ENCODE data around the gene TLL1.

Gene TLL1

DNA sequence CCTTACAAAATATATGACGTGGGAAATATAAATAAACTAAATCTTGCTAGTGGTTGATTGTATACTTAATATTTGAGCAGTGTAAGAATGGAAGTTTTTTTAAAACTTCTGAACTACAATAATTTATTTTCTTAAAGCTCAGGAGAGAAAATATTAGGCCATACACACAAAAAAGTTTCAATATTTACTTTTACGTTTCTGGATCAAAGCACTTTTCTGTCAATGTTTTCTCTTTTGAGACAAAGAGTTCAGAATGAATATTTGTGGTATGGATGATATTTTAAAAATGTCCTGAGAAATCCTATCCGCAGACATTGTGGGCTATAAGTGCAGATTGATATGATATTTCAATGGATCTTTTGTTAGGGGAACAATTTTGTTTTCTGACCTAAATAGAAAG lies 109.9 kb downstream of the TLL1 start:
- no peak for DNase-seq

DNA sequence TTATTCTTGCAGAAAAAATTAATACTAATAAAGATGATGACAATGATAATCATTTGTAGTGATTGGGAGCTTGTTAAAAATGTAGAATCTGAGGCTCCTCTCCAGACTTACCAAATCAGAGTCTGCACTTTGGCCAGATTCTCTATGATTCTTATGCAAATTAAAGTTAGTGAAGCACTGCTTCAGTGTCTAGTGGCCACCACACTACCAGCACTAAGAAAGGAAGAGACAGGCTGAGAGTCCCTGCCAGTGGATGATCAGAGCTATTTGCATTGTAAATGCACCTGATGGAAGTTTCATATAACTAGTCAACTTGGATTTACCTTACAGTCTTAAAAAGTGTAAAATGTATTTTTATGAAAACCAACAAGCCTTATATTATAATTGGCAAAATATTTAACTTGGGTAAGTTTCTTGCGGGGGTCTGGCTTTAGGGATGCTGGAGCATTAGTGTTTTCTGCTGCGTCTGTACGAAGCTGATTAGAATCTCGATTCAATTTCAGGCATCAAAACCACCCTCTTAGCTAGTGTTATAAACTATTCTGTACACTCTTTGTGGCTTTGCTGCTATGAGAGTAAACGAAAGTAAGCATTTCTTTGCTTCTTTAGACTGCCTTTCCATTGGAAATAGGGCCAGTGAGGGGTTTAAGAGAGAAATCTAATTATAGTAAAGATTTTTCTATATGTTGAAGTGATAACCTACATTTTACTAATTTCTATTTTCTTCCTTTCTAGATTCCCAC lies 114.1 kb downstream of the TLL1 start:
- no peak for DNase-seq

DNA sequence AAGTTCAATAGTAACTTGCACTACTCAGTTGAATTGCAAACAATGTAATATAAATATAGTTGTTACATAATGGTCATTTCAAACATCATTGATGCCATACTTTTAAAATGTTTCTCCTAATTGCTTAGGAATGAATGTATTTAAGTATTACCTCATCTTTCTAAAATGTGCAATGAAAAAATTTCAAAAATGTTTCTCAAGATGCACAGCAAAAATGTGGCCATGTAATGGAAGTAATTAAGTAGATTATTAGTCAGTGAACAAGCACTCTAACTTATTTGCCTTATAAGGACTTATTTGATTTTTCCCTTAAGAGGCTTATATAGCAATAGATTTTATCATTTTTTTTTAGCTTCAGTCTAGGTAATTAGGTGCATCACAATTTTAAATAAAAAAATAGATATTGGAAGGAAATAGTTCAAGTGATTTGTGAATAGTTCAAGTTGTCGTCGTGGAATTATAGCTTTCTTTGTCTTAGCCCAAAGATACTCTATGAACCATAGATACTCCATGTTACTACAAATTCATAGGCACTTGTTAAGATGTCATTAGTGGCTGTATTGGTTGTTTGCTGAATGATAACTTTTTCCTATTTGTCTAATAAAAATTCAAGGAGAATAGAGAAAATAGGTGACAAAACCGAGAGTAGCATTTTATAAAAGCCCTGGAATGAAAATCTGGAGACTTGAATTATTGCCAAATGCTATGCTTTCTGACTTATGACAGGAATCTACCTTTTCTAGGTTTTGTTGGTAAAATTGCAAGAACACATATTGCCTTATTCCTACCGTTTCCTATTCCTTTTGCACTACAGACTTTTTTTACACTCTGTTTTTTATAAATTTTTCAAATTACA lies 118.5 kb downstream of the TLL1 start:
- DNase-seq: no peak

DNA sequence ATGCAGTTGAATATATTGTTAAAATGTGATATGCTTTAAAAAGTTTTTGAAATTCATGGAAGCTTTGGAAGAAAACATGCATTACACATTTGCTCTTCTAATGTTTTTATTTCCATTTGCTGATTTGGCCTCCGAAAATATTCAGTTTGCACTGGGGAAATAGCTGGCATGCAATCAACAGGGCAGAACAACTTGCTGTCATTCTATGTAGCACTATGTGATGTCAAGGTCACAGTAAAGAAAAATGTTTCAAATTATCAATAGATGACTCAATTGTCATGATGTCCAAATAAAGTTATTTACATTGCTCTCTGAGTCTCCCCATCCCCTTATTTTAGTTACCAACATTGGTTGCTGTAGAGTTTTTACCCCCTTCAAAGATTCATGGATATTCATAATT lies 119.2 kb downstream of the TLL1 start:
- DNase-seq: no peak

DNA sequence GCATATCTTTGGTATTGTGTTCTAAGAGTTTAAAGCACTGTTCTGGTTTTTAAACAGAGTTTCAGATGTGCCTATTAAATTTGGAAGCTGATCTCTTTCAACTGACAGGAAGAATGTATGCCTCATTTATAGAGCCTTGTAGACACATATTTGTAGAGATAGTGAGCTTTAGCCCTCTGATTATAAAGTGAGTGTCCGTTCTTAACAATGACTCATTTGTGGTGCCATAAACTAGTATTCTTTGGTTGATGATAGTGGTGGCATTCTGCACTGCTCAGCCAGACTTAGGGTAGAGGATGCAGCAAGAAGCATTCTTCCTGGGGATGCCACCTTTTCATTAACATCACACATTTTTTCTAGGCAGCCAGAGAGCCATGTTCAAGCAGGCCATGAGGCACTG lies 121.7 kb downstream of the TLL1 start:
- no peak for DNase-seq

DNA sequence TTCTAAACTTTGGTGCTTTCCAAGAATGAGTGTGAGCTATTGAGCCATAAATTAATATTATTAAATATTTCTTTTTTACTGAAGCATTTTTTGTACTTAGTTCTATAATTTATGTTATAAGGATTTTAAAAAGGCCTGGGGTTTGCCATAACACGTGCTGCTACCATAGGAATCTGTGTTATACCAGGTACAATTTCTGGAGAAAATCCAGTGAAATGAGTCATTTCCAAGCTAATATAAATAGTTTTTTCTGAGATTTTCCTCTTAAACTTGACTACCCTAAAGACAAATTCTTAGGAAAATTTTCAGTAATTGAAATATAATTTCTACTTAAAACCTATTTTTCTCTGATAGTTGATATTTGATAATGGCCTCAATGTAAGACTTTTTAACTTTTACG lies 130.8 kb downstream of the TLL1 start:
- DNase-seq: no peak

DNA sequence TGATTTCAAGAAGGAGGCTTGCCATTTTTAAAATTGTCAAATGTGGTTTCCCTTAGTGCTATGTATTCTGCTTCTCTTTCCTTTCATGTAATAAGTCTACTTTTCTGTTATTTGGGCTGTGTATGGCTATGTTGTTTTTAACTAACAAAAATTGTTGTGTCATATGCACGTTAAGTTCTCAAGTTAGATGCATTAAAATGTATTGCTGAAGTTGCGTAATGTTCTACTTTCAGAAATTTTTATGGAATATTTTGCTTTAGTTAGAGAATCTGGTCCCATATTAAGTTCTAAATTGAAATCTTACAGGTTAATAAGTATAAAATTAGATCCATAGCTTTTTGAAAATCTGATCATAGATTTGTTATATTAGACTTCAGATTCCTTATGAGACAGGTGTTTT lies 133.2 kb downstream of the TLL1 start:
- DNase-seq: no peak

DNA sequence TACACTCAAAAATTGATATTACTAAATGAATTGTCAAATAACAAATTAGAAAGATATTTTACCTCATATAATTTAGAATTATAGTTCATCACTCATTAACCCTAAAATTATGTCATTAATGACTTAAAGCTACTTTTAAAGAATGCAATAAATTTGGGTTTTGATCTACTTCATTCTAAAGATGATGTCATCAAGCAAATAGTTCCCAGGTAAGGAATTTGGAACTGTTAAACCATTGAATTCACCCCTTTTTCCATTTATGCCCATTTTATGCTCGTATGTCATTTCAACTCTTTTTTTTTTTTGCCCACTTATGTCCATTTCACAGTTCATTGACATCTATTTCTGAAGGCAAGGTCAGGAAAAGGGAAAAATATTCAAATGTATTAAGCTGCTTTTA lies 135.5 kb downstream of the TLL1 start:
- DNase-seq: no peak

DNA sequence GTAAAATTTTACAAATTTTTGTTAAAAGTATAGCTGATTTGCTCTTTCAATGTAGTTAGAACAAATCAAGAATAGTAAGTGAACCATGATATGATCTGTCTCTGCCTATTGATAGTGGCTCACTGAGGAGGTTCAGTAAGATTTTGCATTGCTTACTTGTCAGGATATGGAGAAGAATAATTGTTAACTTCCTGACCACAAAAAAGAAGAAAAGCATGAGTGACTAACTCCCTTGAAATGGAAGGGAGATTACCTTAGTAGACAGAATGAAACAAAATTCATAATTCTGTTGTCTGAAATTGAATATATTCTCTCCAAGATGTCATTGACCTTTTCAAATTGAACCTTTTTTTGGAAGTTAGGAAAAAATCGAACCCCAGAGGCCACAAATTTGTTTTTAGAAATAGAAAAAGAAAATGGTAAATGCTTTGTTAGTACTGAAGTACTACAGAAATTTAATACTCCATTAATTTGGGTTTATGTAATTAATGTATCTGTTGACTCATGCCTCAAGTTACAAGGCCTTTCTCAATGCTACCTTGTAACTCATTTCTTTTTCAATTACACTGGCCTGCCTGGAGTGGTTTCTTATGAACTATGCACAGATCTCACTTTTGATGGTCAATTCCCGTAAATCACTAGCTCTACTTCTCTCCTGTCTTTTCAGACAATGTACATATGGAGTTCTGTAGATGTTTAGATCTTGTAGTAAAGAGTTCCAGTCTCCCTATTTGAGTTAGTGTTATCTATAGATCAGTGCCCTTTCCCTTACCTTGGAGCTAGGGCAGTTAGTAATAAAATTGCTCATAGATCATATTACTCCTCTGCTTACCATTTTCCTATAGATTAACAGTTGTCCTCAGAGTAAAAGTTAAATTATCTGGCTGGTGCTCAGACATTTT lies 139.3 kb downstream of the TLL1 start:
- no peak for DNase-seq

DNA sequence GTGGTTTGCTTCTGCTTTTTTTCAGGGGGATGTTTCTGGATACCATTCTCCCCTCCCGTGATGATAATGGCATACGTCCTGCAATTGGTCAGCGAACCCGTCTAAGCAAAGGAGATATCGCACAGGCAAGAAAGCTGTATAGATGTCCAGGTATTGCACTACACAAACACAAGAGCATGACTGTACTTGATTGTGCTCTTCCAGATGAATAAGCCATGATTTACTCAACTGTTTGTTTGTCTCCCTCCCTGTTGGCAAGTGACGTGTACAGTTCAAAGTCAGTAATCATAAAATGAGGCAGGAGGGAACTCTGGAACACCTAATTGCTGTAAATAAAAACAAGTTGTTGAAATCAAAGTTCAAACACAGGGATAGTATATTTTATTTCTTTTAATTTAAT lies 141.4 kb downstream of the TLL1 start:
- DNase-seq: no peak

DNA sequence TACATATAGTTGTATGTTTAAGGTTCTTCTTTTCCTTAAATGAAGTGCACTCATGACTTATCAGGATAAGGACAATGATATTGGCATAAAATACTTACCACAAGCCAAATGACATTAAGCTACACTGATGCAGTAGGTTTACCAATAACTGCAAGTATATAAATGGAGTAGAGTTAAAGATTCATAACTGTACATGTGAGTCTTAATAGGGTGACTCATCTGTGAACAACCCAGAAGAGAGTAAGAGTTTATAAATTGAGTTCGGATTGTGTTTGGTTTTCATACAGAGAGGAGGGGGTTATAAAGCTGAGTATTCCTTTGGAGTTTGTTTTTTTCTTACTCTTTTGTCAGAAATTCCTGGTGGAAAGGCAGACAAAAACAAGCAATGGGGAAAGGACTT lies 144.8 kb downstream of the TLL1 start:
- no peak for DNase-seq

DNA sequence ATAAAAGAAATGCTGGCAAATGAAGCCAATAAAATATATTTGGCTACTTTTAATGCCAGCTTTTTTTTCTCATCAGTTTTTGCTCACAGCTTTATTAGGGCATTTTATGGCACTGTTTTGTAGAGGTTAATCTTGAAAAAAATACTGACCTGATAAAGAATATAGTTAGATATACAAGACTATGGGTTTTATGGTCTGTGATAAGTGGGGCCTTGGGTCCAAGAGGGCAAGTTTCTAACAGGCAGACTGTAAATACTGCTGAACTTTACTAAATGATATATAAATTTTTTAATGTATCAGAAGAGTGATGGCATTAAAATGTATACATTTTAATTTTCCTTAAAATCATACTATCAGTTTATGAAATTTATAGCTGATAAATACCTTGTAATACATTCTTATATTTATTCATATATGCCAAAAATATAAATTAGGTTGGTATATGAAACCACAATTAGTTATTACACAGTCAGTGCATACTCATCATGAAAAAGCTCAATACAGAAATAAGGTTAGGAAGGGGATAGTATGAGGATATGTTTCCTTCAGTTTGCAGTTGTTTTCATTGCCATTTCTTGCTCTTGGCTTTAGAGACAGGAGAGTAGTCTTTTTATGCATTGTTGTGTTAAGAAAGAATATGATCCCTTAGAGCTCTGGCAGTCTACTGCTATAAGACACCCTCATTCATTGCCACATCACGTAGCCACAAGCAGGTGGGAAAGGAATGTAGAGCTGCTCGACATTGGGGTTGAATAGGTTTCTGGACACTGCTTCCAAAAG lies 146.6 kb downstream of the TLL1 start:
- DNase-seq: no peak

DNA sequence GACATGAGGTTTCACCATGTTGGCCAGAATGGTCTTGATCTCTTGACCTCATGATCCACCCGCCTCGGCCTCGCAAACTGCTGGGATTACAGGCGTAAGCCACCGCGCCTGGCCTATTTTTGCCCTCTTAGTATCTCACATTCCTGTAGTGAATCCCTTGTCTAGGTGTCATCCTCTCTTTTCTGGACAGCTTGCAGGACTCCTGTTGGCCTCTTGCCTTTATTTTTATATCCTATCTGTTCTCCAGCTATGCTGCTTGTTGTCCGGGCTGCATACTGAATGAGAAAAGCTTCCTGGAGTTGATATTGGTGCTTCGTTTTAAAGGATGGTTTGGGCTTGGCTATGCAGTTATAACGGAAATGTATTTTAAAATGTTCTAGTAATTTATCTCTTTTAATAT lies 148.6 kb downstream of the TLL1 start:
- no peak for DNase-seq

DNA sequence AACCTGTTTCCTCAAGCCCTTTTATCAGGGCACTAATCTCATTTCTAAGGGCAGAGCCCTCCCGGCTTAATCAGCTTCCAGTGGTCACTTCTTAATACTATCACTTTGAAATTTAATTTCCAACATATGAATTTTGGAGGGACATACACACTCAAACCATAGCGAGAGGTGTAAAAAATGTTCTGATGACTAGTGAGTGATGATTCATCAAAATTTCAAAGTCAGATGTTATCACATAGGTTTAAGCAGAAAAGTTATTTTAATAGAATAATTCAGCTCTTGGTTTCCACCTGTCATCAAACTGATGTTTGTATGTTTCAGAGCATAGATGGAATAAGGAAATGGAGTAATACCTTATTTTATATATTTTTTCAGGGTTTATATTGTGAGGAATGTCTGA lies 161.9 kb downstream of the TLL1 start:
- no peak for DNase-seq

DNA sequence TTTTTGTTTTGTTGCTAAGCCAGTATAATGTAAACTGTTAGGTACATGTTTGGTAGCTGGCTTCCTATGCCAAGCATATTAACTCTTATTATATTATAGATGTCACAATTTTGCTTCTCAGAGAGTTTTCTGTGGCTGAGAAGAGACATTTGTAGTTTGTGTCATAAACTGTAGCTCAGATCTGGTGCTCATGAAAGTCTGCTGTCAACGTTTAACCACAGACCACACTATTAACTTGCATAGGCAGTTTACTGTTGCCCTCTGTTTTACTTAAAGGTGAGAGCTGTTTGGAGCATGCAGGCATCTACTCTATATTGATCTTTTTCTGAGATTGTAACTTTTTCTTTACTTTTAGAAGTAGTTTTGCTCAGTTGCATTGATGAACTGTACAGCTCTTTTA lies 166.8 kb downstream of the TLL1 start:
- DNase-seq: no peak

DNA sequence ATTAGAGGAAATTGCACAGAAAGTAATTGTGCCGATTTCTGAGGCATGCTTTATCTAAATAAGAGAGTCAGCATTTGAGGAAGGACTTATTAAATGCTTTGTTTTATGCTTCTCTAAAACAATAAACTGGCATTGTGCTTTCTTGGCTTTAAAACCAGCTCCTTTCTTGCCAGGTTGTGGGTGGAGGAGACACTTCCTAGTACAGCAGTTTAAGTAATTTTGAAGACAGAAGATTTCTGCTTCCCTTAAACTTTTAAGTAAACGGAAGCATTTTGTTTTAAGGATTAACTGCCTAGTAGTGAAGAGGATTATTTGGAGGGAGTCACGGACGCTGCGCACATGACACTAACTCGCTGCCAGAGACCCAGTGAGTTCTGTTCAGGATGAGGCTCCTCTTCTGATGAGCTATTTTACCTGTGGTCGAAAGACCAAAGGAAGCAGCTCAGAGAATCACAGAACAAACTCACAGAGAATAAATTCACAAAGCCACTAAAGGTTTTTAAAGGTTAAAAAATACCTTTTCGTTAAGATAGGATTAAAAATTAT lies 169.5 kb downstream of the TLL1 start:
- no peak for DNase-seq

DNA sequence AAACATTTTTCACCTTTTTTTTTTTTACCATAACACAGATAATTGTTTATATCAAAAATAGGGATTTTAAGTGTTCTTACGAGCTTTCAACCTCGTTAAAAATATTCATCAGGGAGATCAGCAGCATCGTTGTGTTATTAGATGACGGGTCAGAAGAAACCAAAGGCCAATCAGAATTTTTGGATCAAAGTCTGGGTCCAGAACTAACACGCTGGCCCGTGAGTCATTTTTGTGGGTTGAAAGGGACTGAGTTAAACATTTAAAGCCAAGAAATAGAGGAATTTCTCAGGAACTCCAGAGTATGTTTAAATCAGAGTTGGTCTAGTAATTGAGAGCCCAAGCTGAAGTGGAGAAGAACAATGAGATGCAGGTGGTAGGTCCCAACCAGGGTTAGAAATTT lies 170.8 kb downstream of the TLL1 start:
- no peak for DNase-seq

DNA sequence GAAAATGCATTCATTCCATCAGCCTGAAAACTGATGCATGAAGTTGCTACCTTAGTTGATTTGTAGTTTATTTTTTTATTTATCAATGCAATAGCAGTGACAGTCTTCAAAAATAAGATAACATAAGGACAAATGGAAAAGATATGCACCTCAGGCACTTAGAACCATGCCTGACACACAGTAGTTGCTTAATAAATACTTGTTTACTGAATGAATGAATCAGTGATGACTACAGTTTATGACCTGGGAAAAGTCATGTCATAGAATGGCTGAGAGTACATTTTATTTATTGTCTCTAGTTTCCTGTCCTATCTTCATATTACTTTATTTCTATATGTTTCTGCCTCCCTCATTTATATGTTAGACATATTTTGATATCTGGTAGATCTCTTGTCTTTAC lies 171.8 kb downstream of the TLL1 start:
- no peak for DNase-seq

DNA sequence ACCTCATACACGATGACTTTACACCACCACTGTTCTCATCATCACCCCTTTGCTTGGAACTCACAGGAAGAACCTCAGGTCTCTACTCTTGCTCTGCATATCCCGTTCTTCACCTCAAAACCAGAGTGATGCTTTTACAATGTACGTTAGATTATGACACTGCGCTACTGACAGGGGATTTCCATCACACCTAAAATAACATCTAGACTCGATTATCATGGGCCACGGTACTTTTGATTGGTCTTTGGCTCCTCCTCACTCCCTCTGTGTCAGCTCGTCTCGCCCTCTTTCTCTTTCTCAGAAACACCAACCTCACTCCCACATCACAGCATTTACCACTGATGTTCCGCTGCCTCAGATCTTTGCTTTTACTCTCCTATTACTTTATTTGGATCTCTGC lies 172.4 kb downstream of the TLL1 start:
- DNase-seq: no peak

DNA sequence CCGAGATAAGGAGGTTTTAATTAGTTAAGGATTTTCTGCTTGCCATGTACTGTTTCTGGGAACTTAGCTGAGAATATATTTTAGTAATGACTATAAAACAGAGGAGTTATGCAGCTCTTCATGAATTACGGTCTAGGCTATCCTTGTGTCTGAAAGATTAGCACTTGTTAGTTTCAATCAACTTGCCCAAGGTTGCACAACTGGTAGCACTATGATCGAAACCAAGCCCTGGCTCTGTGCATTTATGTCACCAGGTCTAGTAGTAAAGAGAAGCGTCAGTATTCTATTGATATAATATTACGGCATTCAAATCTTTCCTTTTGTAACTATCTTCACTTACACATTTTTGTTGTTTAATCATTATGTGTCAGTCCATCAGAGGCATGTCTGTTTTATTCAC lies 176.0 kb downstream of the TLL1 start:
- DNase-seq: no peak

DNA sequence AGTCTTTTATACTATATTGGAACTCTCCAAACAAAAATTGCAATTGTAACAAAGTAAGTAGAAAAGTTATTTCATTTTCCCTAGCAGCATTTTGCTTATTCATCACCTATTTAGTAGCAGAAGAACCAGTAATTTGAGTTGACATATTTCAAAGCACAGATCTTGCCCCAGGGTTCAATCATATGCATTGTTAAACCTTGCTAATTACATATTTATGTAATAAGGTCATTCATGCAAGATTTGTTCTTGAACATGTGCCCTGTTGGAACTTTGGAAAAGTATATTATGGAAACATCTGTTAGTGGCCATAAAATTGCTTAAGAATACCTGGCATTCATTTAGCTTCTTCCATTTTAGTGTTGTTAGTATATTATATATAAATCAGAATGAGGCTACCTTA lies 191.7 kb downstream of the TLL1 start:
- no peak for DNase-seq

DNA sequence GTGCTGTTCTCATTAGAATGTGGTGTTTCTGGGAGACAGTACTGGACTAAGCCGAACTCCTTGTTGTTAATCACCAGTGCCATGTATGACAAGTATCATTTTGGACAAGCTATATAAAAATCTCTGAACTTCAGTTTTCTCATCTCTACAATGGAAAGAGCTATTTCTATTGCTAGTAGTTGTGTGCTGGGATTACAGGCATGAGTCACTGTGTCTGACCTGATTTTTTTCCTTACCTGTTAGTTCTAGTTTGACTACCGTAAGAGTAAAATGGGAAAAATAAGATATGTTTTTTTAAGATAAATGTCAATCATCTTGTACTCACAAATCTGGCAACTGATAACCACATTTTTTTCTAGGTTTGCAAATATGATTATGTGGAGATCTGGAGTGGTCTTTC lies 192.3 kb downstream of the TLL1 start:
- DNase-seq: no peak
